ENCODE data around the gene ZNF687.

The ZNF687 gene

GRCh38 chr1:151281225-151281968, 702 bp upstream of the ZNF687 start:
- peak; percentile 90 to 93 for DNase-seq

GRCh38 chr1:151282883-151283725, 1.0 kb downstream of the ZNF687 start:
- DNase-seq, result peak in 1 of 2 experiments; percentile 8

GRCh38 chr1:151284013-151284577, 2.0 kb downstream of the ZNF687 start:
- DNase-seq, result no peak

- no peak for DNase-seq
Measured at GRCh38 chr1:151286619-151287340, 4.7 kb downstream of the ZNF687 start.

GRCh38 chr1:151287341-151287699, 5.2 kb downstream of the ZNF687 start:
- no peak for DNase-seq

GRCh38 chr1:151287767-151288500, 5.8 kb downstream of the ZNF687 start:
- DNase-seq, result no peak

GRCh38 chr1:151288502-151288901, 6.4 kb downstream of the ZNF687 start:
- DNase-seq, result no peak

- DNase-seq, result no peak
Measured at GRCh38 chr1:151289080-151289935, 7.2 kb downstream of the ZNF687 start.

- no peak for DNase-seq
Measured at GRCh38 chr1:151289991-151290708, 8.1 kb downstream of the ZNF687 start.

GRCh38 chr1:151290709-151291303, 8.7 kb downstream of the ZNF687 start:
- DNase-seq, result no peak

- DNase-seq, result no peak
Measured at GRCh38 chr1:151292207-151293030, 10.3 kb downstream of the ZNF687 start.

GRCh38 chr1:151293093-151293492, 11.0 kb downstream of the ZNF687 start:
- DNase-seq, result no peak

GRCh38 chr1:151294742-151295462, 12.8 kb downstream of the ZNF687 start:
- DNase-seq, result no peak

GRCh38 chr1:151309811-151310323, 27.8 kb downstream of the ZNF687 start:
- DNase-seq, result no peak

- DNase-seq, result no peak
Measured at GRCh38 chr1:151311011-151311410, 28.9 kb downstream of the ZNF687 start.

- DNase-seq, result peak; percentile 77 to 83
Measured at GRCh38 chr1:151311589-151312331, 29.7 kb downstream of the ZNF687 start.

GRCh38 chr1:151312411-151312810, 30.3 kb downstream of the ZNF687 start:
- no peak for DNase-seq

GRCh38 chr1:151312826-151313225, 30.7 kb downstream of the ZNF687 start:
- DNase-seq, result no peak

Data from activated CD4-positive, alpha-beta T cell treated with anti-CD3 and anti-CD28 coated beads, Interleukin-2, amount 50 U/mL, for 4 hours (primary cell).